Thyroid gland (tissue), 4 donors: ENCODE measurements around the gene VN1R2.
"Not testable (repeated sequence)": the region's sequence is repeated elsewhere in the genome, so short reads cannot be mapped to it uniquely, and the experiment has no call there.

Experiments used
- POLR2A ChIP-seq, 2 donors: fragments of 450-650 bp; IDR thresholded peaks; one replicate each; pipeline ENCODE4 v1.6.1; 2017; ENCODE audit warnings: antibody characterized with exemption in 2 of 2, mild to moderate bottlenecking in 2 of 2, moderate library complexity in 1 of 2
- TF ChIP-seq, protein P1 (sequence below), 6 experiments: fragments of 200-600 bp in 3 of 6; fragments of 450-650 bp in 3 of 6; sonication (generic) in 3 of 6; IDR thresholded peaks; one replicate each; pipeline ENCODE4 v1.5.1; 2016 to 2019; ENCODE audit warnings: antibody characterized with exemption in 6 of 6, mild to moderate bottlenecking in 2 of 6, inconsistent platforms in 1 of 6, moderate library complexity in 1 of 6

DNA sequence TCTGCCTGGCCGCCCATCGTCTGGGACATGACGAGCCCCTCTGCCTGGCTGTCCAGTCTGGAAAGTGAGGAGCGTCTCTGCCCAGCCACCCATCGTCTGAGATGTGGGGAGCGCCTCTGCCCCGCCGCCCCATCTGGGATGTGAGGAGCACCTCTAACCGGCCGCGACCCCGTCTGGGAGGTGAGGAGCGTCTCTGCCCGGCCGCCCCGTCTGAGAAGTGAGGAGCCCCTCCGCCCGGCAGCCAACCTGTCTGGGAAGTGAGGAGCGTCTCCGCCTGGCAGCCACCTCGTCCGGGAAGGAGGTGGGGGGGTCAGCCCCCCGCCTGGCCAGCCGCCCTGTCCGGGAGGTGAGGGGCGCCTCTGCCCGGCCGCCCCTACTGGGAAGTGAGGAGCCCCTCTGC lies 35.4 kb upstream of the VN1R2 start:
- TF ChIP-seq, protein P1, sequence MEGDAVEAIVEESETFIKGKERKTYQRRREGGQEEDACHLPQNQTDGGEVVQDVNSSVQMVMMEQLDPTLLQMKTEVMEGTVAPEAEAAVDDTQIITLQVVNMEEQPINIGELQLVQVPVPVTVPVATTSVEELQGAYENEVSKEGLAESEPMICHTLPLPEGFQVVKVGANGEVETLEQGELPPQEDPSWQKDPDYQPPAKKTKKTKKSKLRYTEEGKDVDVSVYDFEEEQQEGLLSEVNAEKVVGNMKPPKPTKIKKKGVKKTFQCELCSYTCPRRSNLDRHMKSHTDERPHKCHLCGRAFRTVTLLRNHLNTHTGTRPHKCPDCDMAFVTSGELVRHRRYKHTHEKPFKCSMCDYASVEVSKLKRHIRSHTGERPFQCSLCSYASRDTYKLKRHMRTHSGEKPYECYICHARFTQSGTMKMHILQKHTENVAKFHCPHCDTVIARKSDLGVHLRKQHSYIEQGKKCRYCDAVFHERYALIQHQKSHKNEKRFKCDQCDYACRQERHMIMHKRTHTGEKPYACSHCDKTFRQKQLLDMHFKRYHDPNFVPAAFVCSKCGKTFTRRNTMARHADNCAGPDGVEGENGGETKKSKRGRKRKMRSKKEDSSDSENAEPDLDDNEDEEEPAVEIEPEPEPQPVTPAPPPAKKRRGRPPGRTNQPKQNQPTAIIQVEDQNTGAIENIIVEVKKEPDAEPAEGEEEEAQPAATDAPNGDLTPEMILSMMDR (IDR thresholded peaks at IDR 0.05) = not testable (repeated sequence)
- not testable (repeated sequence) for TF ChIP-seq POLR2A (IDR thresholded peaks at IDR 0.05)
